Thymus (tissue), 11 donors: ENCODE data around the gene PRDM15. TPM values are rescaled to one million over a fixed set of nuclear protein-coding genes. Genes with fewer than 3 reads are reported as not detected.
A peak's percentile ranks its signal among the peaks of the same experiment; 100 is the strongest.

Experiments used
- DNase-seq, 9 donors: peaks; one replicate each; pipeline ENCODE4 v3.0.0-alpha.2; 2013; ENCODE audit warnings: low spot score in 9 of 9, low read depth in 6 of 9, missing footprints in 1 of 9
- H3K27ac ChIP-seq, 2 donors: one replicate each; pipeline ENCODE4 v1.5.1; 2013; ENCODE audit warnings: control low read depth in 1 of 2, low read depth in 1 of 2, low read length in 1 of 2, mild to moderate bottlenecking in 1 of 2, moderate library complexity in 1 of 2
- H3K27me3 ChIP-seq, 2 donors: one replicate each; pipeline ENCODE4 v1.5.1; 2013; ENCODE audit warnings: low read length in 1 of 2; ENCODE audit not compliant: control insufficient read depth in 2 of 2, insufficient read depth in 1 of 2
- H3K36me3 ChIP-seq, 2 donors: one replicate each; pipeline ENCODE4 v1.5.1; 2013; ENCODE audit warnings: low read length in 1 of 2, mild to moderate bottlenecking in 1 of 2, moderate library complexity in 1 of 2; ENCODE audit not compliant: control insufficient read depth in 2 of 2, insufficient read depth in 2 of 2
- H3K4me1 ChIP-seq, 2 donors: one replicate each; pipeline ENCODE4 v1.5.1; 2013; ENCODE audit warnings: low read length in 2 of 2; ENCODE audit not compliant: control insufficient read depth in 2 of 2, insufficient read depth in 2 of 2
- H3K4me3 ChIP-seq, 2 donors: one replicate each; pipeline ENCODE4 v1.5.1; 2013; ENCODE audit warnings: low read length in 2 of 2, control low read depth in 1 of 2, mild to moderate bottlenecking in 1 of 2
- H3K9me3 ChIP-seq, 2 donors: one replicate each; pipeline ENCODE4 v1.5.1; 2013; ENCODE audit warnings: low read length in 1 of 2, mild to moderate bottlenecking in 1 of 2; ENCODE audit not compliant: control insufficient read depth in 2 of 2, insufficient read depth in 1 of 2
- WGBS: extraction: QIAGEN DNeasy Blood & Tissue Kit; methylation state at CpG from one replicate; pipeline ENCODE4 v1.1.7; 2013; 5-methylcytosine and 5-hydroxymethylcytosine counted together
- polyA plus RNA-seq: library from polyadenylated mRNA; stranded (reverse); fragments of 200-250 nt; gene quantifications from one replicate; pipeline ENCODE4 v1.2.3, GENCODE V29; 2013
- total RNA-seq: library from RNA; stranded (reverse); fragments of 120-200 nt; gene quantifications from one replicate; pipeline ENCODE4 v1.2.4, GENCODE V29; 2013
- donor health status: healthy.

Gene PRDM15
- total and polyA plus RNA-seq, 2 donors: 4.0 to 6.1 TPM

DNA sequence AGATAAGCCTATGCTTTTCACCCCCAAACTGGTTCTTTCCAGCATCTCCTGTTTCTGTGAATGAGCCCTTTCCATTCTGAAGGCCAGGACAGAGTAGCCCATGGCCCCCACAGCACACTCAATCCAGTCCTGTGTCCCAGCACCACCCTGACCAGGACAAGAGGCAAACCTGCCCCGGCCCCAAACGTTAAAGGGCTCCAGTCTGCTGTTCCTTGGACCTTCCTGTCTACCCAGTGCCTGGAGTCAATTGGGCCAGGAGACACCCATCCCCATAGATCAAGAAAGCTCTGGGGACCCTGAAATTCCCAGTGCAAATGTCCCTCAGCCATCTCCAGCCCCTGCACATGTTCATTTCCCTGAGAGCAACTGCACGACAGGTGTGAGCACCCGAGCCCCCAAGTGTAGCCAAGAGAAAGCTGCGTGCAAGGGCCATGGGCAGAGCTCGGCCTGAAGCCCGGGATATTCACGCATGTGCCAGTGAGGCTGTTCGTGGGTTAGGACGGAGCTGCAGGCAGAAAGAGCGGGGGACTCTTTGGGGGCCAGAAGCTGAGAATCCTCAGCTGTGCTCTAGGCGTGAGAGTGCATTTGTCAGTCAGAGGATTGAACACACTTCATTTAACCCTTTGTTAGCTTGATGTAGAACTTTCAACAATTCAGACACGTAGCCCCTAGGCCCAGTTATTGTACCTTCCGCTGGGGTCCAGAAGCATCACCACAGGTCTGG, 108.1 kb downstream of the PRDM15 start:
- H3K4me3 ChIP-seq: no peak overlapping the region
- peaks cover 6 to 45% of the 10 kb centered on the region in 2 donors for H3K27me3 ChIP-seq
- H3K9me3 ChIP-seq: peaks cover 1 to 4% of the 10 kb centered on the region in 2 donors
- peak in 1 of 9 donors; percentile 30 for DNase-seq
- no peaks in the 10 kb centered on the region for H3K36me3 ChIP-seq
- peaks cover 50 to 93% of the 10 kb centered on the region in 2 donors for H3K4me1 ChIP-seq
- WGBS: 72% methylated on average over 14 of the region's 14 CpGs
- H3K27ac ChIP-seq: peak overlapping the region in 1 of 2 donors; percentile 62

DNA sequence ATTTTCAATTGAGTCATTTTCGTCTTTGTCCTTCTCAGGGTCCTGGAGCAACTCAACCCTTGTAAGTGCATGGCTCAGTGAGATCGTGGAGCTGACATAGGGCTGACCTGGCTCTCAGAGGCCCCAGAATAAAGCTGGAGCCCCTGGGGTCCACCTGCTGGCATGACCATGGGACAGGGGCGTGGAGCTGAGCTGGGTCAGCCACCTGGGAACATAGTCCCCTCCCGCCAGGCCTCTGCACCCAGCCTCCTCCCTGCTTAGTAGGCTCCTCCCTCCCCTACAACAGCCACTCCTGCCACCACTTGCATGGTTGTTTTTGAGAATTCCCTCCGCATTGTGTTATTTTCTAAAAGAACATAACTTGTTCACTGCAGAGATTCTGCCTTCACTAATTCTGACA, 109.2 kb downstream of the PRDM15 start:
- no peak for DNase-seq
- WGBS: 92% methylated on average over 5 of the region's 5 CpGs
- H3K9me3 ChIP-seq: peaks cover 3 to 4% of the 10 kb centered on the region in 2 donors
- no peaks in the 10 kb centered on the region for H3K36me3 ChIP-seq
- peaks cover 40 to 89% of the 10 kb centered on the region in 2 donors for H3K4me1 ChIP-seq
- peak overlapping the region in 1 of 2 donors; percentile 62 for H3K27ac ChIP-seq
- peaks cover 12 to 56% of the 10 kb centered on the region in 2 donors for H3K27me3 ChIP-seq
- H3K4me3 ChIP-seq: no peak overlapping the region

DNA sequence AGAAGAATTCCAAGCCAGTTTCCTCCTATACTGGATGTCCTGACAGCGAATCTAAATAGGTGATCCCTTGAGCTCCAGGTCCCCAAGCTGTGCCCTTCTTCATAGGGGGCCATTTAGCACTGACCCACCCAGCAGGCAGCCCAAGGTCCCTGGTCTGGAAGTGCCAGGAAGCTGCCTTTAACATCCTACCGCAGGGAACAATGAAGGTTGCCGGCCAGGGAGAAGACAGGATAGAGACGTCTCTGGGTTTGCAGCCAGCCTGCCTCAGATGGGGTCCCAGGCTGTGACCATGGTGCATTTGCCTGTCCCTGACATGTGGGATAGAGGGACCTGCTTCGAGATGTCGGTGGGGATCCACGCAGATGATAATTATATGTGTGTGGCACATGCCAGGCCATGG, 109.6 kb downstream of the PRDM15 start:
- Histone ChIP-seq H3K9me3 (peaks cover 3 to 4% of the 10 kb centered on the region in 2 donors), H3K4me1 (peaks cover 40 to 89% of the 10 kb centered on the region in 2 donors), H3K27ac (peak overlapping the region in 1 of 2 donors; percentile 62), H3K36me3 (no peaks in the 10 kb centered on the region), H3K27me3 (peaks cover 12 to 60% of the 10 kb centered on the region in 2 donors), H3K4me3 (no peak overlapping the region)
- WGBS: 77% methylated on average over 7 of the region's 7 CpGs
- DNase-seq: no peak

GRCh38 chr21:41769111-41769510, 110.0 kb downstream of the PRDM15 start:
- H3K4me3 ChIP-seq: peak overlapping the region; percentile 70 to 76
- H3K36me3 ChIP-seq: no peaks in the 10 kb centered on the region
- peaks cover 44 to 89% of the 10 kb centered on the region in 2 donors for H3K4me1 ChIP-seq
- peaks cover 3 to 4% of the 10 kb centered on the region in 2 donors for H3K9me3 ChIP-seq
- H3K27me3 ChIP-seq: peaks cover 12 to 64% of the 10 kb centered on the region in 2 donors
- 30% methylated on average over 10 of the region's 10 CpGs for WGBS
- no peak for DNase-seq
- peak overlapping the region in 1 of 2 donors; percentile 65 for H3K27ac ChIP-seq

- WGBS: 1% methylated on average over 17 of the region's 17 CpGs
- H3K27ac ChIP-seq: peak overlapping the region in 1 of 2 donors; percentile 65
- peaks cover 3 to 4% of the 10 kb centered on the region in 2 donors for H3K9me3 ChIP-seq
- peaks cover 50 to 89% of the 10 kb centered on the region in 2 donors for H3K4me1 ChIP-seq
- no peaks in the 10 kb centered on the region for H3K36me3 ChIP-seq
- DNase-seq: peak in 1 of 9 donors; percentile 77
- peaks cover 15 to 70% of the 10 kb centered on the region in 2 donors for H3K27me3 ChIP-seq
- peak overlapping the region; percentile 70 to 76 for H3K4me3 ChIP-seq
Measured at GRCh38 chr21:41768437-41769042, 110.6 kb downstream of the PRDM15 start.

GRCh38 chr21:41767606-41768436, 111.3 kb downstream of the PRDM15 start:
- DNase-seq: peak in 1 of 9 donors; percentile 59
- Histone ChIP-seq H3K27me3 (peaks cover 22 to 77% of the 10 kb centered on the region in 2 donors), H3K36me3 (no peaks in the 10 kb centered on the region), H3K4me3 (peak overlapping the region; percentile 70 to 76), H3K9me3 (peaks cover 3% of the 10 kb centered on the region in 2 donors), H3K27ac (peak overlapping the region in 1 of 2 donors; percentile 65), H3K4me1 (peaks cover 57 to 89% of the 10 kb centered on the region in 2 donors)
- WGBS: 2% methylated on average over 26 of the region's 26 CpGs

GRCh38 chr21:41766883-41767605, 112.1 kb downstream of the PRDM15 start, which contains the start of gene RIPK4:
Gene RIPK4 (minus strand): TSS chr21:41767052. CDS start chr21:41767041, 11 bp downstream.
- DNase-seq: peak in 6 of 9 donors; percentile 66 to 88 (median 80)
- Histone ChIP-seq H3K27ac (peak within 1 kb of the TSS; percentile 66 to 92), H3K4me3 (peak within 1 kb of the TSS; percentile 70 to 76), H3K27me3 (peaks cover 28 to 81% of the 10 kb centered on the region in 2 donors), H3K9me3 (peaks cover 0 to 3% of the 10 kb centered on the region in 2 donors), H3K36me3 (no peaks in the 10 kb centered on the region), H3K4me1 (peaks cover 57 to 89% of the 10 kb centered on the region in 2 donors)
- WGBS: 5% methylated on average over 53 of the region's 53 CpGs
